GM21737 (cell line): ENCODE measurements around the gene CPNE2.

ENCODE experiments used
- ATAC-seq: cut with Tn5 transposase; IDR thresholded peaks from one replicate; pipeline ENCODE4 v1.9.1; 2021; ENCODE audit warnings: mild to moderate bottlenecking, moderate library complexity; ENCODE audit not compliant: unreplicated experiment

Gene CPNE2

GRCh38 chr16:57123216-57123973 is 31.0 kb downstream of the CPNE2 start:
- no peak for ATAC-seq

DNA sequence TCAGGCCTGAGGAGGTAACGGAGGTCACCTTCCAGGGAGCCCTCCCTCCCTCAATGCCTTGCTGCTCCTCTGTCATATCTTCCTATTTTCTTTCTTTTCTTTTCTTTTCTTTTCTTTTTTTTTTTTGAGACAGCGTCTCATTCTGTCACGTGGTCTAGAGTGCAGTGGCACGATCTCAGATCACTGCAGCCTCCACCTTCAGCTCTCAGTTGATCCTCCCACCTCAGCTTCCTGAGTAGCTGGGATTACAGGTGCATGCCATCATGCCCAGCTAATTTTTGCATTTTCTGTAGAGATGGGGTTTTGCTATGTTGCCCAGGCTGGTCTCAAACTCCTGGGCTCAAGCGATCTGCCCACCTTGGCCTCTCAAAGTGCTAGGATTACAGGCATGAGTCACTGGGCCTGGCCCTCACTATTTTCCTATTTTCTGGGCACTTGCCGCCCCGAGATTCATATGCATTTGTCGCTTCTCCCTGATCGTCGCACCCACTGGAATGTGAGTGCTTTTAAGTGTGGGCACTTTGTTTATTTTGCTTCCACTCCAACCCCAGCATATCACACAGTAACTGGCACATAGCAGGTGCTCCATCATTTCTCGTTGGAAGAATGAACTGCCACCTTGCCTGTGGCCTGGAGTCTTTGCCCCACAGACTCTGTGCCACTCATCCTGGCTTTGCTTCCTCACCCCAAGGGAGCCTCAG is 31.7 kb downstream of the CPNE2 start:
- ATAC-seq: no peak

DNA sequence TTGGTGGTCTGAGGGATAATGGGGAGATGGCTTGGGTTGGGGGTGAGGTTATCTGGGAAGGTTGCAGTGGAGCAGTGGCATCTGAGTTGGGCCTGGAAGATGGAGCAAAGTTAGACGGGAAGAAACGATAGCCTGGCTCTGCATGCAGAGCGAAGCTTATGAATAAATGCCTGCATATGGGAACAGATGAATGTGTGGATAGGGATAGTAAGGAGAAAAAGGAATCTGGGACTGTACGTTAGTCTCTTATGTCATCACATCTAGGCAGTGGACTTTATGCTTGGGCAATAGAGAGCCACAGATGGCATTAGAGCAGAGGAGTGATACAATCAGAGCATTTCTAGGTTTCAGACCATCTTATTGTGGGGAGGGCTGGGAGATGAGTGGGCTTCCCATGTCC is 33.0 kb downstream of the CPNE2 start:
- ATAC-seq: no peak

GRCh38 chr16:57125969-57126368 is 33.6 kb downstream of the CPNE2 start:
- no peak for ATAC-seq

DNA sequence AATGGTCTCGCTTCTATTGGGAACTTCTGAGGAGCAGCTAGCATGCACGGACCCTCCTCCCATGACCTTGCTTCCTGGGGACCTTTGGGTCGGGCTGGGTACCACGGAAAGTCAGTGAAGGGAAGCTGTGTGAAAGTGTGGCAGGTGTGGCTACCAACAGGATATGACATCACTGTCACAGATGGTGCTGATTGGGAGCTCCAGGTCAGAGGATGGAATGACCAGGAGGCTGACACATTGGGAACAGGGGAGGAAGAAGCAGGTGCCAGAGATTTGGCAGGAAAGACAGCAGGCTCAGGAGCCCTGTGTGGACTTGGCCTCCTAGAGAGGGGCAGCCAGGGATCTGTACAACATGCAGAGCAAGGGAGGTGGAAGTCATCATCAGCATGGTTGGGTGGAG is 34.0 kb downstream of the CPNE2 start:
- ATAC-seq: no peak

- no peak for ATAC-seq
Measured at GRCh38 chr16:57127037-57127763, 34.8 kb downstream of the CPNE2 start.

DNA sequence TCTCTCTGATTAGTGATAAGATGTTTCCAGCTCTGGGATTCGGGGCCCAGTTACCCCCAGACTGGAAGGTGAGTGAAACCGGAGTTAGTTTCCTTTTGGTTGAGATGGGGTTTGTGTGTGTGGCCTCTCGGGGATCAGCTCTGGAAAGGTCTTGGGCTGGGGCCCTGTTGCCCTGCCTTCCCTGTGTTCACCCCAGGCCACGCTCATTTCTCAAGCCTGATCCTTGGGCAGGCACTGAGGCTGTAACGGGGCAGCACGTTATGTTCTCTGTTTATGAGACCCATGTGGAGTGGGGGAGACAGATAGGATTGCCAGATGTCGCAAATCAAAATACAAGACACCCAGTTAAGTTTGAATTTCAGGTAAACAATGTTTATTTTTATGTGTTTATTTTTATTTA is 35.5 kb downstream of the CPNE2 start:
- no peak for ATAC-seq

- no peak for ATAC-seq
Measured at GRCh38 chr16:57128771-57129389, 36.5 kb downstream of the CPNE2 start.

DNA sequence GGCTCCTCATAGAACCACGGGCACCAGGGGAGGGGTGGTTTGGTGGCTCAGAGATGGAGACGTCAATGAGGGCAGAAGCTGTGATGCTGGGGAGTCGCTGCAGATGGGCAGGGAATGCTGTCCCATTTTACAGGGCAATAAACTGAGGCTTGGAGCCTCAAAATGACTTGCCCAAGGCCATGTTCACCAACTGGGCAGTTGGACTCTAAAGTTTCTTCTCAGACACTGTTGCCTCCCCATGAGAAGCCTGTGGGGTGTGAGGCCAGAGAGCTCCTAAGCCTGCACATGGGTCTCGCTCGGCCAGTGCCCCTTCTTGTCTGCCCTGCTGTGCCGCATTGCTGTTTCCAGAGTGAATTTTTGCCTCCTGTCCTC is 38.6 kb downstream of the CPNE2 start:
- ATAC-seq: no peak

DNA sequence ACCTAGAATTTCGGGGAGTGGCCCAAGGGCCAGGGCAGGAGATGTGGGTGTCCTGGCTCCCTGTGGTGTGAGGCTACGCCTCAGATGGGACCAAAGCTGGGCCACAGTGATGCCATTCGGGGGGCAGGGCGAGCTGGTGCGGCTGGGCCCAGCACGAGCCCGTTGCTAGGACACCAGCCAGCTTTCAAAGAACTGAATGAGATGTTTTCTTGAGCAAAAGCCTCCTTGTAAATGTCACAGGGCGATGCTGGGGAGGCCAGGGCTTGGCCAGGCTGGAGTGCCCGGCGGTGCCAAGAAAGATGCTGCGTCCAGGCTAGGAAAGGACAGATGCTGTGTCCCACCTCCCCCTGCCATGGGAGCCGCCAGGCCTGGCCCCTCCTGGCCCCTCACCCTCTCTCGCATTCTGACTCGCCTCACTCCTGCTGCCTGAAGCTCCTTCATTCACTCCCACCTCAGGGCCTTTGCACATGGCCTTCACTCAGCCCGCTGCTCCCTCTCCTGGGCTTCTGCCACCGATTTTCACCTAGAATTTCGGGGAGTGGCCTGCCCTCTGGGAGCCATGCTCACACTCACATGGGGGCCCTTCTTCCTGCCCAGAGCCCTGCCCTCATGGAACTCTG is 39.1 kb downstream of the CPNE2 start:
- no peak for ATAC-seq

DNA sequence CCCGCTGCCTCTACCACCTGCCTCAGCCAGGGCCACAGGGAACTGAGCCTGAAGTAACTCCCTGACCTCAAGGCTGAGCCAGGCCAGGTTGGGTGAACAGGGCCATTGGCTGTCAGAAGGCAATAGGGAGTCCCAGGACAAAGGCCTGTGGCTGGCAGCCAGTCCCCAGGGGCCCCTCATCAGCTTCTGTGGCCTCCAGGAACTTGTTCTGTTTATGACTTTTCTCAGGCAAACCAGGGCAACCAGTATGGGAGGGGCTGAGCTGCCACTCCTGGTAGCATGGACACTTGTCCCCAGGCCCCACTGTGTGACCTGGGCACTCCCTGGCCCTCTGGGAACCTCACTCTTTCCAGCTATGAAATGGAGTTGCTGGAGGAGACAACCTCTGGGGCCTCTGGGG is 40.1 kb downstream of the CPNE2 start:
- no peak for ATAC-seq

- no peak for ATAC-seq
Measured at GRCh38 chr16:57133031-57133430, 40.6 kb downstream of the CPNE2 start.

GRCh38 chr16:57133886-57134285 is 41.5 kb downstream of the CPNE2 start:
- no peak for ATAC-seq

DNA sequence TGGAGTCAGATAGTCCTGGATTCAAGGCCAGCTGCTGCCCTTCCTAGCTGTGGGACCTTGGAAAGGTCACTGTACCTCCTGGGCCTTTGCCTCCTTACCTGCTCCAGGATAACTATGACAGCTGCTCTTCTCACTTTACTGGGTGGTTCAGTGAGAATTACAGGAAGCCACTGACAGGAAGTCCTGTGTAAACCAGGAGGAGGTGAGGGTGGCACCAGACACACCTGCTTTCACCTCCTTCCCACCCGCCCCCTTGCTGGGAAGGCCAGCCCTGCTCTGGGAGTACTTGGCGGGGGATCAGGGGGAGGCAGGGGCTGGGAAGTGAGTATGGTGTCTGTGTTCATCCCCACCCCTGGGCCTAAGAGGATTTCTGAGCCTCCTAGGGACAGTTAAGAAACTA is 42.6 kb downstream of the CPNE2 start:
- no peak for ATAC-seq

DNA sequence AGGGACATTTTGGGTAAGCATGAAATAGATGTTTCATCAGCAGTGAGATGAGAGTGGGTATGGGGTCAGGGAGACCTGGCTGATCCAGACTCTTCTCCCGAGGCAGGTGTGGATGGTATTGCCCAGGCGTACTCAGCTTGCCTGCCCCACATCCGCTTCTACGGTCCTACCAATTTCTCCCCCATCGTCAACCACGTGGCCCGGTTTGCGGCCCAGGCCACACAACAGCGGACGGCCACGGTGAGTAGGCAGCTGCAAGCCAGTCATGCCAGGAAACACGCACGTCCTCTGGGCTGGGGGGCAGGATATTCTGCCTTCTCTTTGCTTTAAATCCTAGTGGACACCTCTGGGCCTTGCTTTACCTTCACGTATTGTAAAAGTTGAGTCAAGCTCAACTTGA is 44.7 kb downstream of the CPNE2 start:
- ATAC-seq: no peak

GRCh38 chr16:57137566-57138273 is 45.3 kb downstream of the CPNE2 start:
- no peak for ATAC-seq

DNA sequence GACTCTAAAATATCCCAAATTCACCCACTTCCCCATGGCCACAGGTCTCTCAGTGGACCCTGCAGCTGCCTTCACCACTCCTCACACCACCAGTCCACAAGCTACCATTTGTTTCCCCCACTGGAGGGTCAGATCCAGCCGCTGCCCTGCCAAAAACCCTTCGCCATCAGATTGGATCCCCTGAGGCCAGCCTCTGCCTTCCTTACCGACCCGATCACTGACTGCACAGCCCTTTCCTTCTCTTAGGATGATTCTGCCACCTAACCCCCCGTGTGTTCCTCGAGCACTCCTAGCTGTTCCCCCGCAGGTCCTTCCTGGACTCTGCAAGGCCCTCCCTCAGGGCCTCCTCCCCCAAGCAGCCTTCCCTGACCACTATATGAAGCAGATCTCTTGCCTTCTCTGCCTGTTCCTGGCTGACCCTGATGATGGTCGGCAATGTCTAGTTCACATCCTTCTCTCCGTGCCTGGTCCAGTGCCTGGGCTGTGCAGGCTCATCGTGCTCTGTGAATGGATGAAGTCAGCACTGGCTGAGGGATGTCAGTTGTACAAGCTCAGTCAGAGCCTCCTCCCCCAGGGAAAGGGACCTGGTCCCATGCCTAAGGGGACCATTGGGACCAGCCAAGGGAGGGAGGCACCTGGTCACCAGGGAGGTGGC is 46.0 kb downstream of the CPNE2 start:
- ATAC-seq: no peak

GRCh38 chr16:57140931-57141668 is 48.7 kb downstream of the CPNE2 start:
- ATAC-seq: no peak
